Spleen (tissue), 7 donors: Measurements from ENCODE around the gene BUB1B.

ENCODE experiments used
- POLR2AphosphoS5 ChIP-seq, 3 donors: sonication (generic); formaldehyde crosslinking; IDR thresholded peaks; one replicate each; pipeline ENCODE4 v1.5.1; 2017; ENCODE audit warnings: antibody characterized with exemption in 3 of 3
- TF ChIP-seq, protein P1 (sequence below), 11 experiments: fragments of 200-600 bp in 7 of 11; fragments of 450-650 bp in 4 of 11; sonication (generic) in 4 of 11; IDR thresholded peaks in 8 of 11; conservative IDR thresholded peaks in 3 of 11; 1 replicate in 7 of 11; 2 replicates in 4 of 11; pipeline versions ENCODE4 v1.4.0 to v1.8.0; 2016 to 2021; ENCODE audit warnings: antibody characterized with exemption in 11 of 11, inconsistent platforms in 4 of 11, mild to moderate bottlenecking in 1 of 11
- donor health status: DM: no; HTN: no; CAD: no; lungs with moderate emphysema.
- donor health status: DM: no; HTN: no; CAD: no.
- donor health status: DM: no; HTN: no; CAD: no.

DNA sequence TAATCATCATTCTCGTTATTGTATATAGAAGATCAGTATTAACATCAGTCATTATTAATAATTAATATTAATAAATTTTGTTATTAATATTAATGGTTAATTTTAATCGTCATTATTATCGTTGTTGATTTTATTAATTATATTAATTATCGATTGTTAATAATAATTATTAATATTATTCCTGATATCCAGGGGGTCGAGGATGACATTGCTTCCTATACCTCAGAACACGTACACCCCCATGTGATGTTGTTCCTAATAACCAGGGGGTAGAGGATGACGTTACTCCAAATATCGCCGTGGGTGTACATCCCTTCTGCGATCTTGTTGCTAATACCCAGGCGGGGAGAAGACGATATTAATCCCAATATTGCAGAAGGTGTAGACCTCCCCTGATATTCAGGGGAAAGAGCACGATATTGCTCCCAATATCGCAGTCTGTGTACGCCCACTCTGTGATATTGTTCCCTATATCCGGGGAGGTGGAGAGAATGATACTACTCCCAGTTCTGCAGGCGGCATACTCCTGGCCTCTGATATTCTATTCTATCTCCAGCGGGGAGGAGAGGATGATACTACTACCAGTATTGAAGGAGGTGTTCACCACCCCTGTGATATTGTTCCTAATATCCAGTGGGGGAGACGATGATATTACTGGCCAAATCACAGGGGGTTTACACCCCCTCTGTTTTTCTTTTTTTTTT, 29.9 kb upstream of the BUB1B start:
- TF ChIP-seq, protein P1, sequence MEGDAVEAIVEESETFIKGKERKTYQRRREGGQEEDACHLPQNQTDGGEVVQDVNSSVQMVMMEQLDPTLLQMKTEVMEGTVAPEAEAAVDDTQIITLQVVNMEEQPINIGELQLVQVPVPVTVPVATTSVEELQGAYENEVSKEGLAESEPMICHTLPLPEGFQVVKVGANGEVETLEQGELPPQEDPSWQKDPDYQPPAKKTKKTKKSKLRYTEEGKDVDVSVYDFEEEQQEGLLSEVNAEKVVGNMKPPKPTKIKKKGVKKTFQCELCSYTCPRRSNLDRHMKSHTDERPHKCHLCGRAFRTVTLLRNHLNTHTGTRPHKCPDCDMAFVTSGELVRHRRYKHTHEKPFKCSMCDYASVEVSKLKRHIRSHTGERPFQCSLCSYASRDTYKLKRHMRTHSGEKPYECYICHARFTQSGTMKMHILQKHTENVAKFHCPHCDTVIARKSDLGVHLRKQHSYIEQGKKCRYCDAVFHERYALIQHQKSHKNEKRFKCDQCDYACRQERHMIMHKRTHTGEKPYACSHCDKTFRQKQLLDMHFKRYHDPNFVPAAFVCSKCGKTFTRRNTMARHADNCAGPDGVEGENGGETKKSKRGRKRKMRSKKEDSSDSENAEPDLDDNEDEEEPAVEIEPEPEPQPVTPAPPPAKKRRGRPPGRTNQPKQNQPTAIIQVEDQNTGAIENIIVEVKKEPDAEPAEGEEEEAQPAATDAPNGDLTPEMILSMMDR (IDR thresholded peaks at IDR 0.05 in 8 of 11, conservative IDR thresholded peaks at IDR 0.05 in 3 of 11), result no peak
- TF ChIP-seq POLR2AphosphoS5 (IDR thresholded peaks at IDR 0.05), result no peak
